NCI-H510A treated with DMSO at 0.1 percent for 48 hours (cell line): Measurements from ENCODE around the gene DTX3L.

Experiments
- DNase-seq: peaks from one replicate; lab custom pipeline; 2025; lab: John Stamatoyannopoulos, UW

The DTX3L gene

GRCh38 chr3:122606330-122606729, 42.2 kb downstream of the DTX3L start:
- no peak for DNase-seq

- no peak for DNase-seq
Observed at GRCh38 chr3:122608916-122609315, 44.8 kb downstream of the DTX3L start.

- no peak for DNase-seq
Observed at GRCh38 chr3:122609798-122610559, 45.8 kb downstream of the DTX3L start.

- no peak for DNase-seq
Observed at GRCh38 chr3:122612696-122613095, 48.6 kb downstream of the DTX3L start.

GRCh38 chr3:122615303-122615702, 51.2 kb downstream of the DTX3L start:
- no peak for DNase-seq

- DNase-seq = no peak
Observed at GRCh38 chr3:122618614-122619013, 54.5 kb downstream of the DTX3L start.

GRCh38 chr3:122619040-122619439, 54.9 kb downstream of the DTX3L start:
- no peak for DNase-seq

GRCh38 chr3:122620399-122620798, 56.3 kb downstream of the DTX3L start:
- DNase-seq = no peak

GRCh38 chr3:122621112-122621511, 57.0 kb downstream of the DTX3L start:
- no peak for DNase-seq

- no peak for DNase-seq
Observed at GRCh38 chr3:122623031-122623829, 59.1 kb downstream of the DTX3L start.
